Measurements from ENCODE around the gene SNRPA1.

Gene SNRPA1

DNA sequence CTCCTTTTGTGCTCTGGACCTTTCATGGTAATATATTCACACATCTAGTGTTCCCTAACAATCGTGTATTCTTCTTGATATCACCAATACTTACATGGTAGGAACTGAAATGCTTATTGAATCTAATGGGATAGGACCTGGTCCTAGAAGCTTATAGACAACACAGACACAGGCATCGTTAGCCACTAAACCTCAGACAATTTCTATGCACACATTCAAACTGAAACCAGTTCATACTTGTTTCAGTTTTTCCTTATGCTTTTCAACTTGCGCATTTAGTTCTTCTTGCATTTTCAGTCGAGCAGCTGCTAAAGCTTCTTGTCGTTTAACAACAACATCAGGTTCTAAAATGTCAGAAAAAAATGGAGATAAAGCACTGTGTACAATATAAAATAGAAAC, 20.0 kb downstream of the SNRPA1 start:
- TF ChIP-seq CTCF (IDR thresholded peaks at IDR 0.05; ENCODE audit: insufficient read depth, low read length, poor library complexity, severe bottlenecking): no peak
- TF ChIP-seq EZH2phosphoT487 (conservative IDR thresholded peaks at IDR 0.05; ENCODE audit: low read length): no peak
- no peak overlapping the region for H2AFZ ChIP-seq (ENCODE audit: low read depth, low read length, severe bottlenecking)

DNA sequence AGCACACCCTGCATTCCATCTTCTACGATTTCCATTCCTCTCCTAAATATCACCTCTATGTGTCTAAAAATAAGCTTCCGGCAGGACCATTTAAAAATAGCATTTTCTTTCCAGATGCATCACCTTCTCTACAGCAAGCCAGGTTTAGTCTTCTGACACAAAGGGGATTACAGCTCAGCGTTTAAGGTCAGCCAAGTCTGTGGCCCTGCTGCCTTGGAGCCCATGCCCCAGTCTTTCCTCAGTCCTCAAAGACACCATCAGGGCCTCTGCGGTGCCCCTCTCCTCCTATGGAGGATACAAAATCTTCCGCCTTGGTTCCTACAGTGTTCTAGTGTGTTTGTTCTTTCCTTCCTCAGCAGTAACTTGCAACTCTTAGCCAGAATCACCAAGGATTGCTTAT, 21.5 kb downstream of the SNRPA1 start:
- Histone ChIP-seq H3K9ac (ENCODE audit: low read length) (no peak overlapping the region), H3K27ac (ENCODE audit: low read depth, low read length) (no peak overlapping the region), H3K79me2 (ENCODE audit: insufficient read depth, low read length) (peaks cover 11% of the 10 kb centered on the region)

More for the DNA sequence above, 20.0 kb downstream of the SNRPA1 start:
- Histone ChIP-seq H4K20me1 (ENCODE audit: low read depth, low read length) (no peaks in the 10 kb centered on the region), H3F3A (ENCODE audit: insufficient read depth) (peaks cover 20% of the 10 kb centered on the region), H3K27ac (ENCODE audit: low read depth, low read length) (no peak overlapping the region), H3K9me3 (ENCODE audit: insufficient read depth, low read length) (no peaks in the 10 kb centered on the region), H3K4me2 (ENCODE audit: low read depth, low read length, poor library complexity, severe bottlenecking) (no peak overlapping the region), H3K9ac (ENCODE audit: low read length) (no peak overlapping the region), H3K36me3 (ENCODE audit: low read length) (peaks cover 21% of the 10 kb centered on the region; the same call in 1 of the 2 replicates), H3K9me2 (replicated peaks; ENCODE audit: insufficient read depth, low read length) (no peaks in the 10 kb centered on the region), H3K79me2 (ENCODE audit: insufficient read depth, low read length) (peaks cover 11% of the 10 kb centered on the region), H3K4me3 (ENCODE audit: insufficient read depth, low read length, poor library complexity, severe bottlenecking) (no peak overlapping the region), H3K27me3 (ENCODE audit: low read length) (no peaks in the 10 kb centered on the region)

GRCh38 chr15:101272584-101272983, 22.5 kb downstream of the SNRPA1 start:
- Histone ChIP-seq H4K20me1 (ENCODE audit: low read depth, low read length) (no peaks in the 10 kb centered on the region), H3K79me2 (ENCODE audit: insufficient read depth, low read length) (peaks cover 11% of the 10 kb centered on the region), H3K9ac (ENCODE audit: low read length) (no peak overlapping the region), H3K9me2 (replicated peaks; ENCODE audit: insufficient read depth, low read length) (no peaks in the 10 kb centered on the region), H2AFZ (ENCODE audit: low read depth, low read length, severe bottlenecking) (no peak overlapping the region), H3K9me3 (ENCODE audit: insufficient read depth, low read length) (no peaks in the 10 kb centered on the region), H3K4me3 (ENCODE audit: insufficient read depth, low read length, poor library complexity, severe bottlenecking) (no peak overlapping the region), H3F3A (ENCODE audit: insufficient read depth) (no peaks in the 10 kb centered on the region), H3K36me3 (ENCODE audit: low read length) (peaks cover 21% of the 10 kb centered on the region; the same call in 1 of the 2 replicates), H3K27me3 (ENCODE audit: low read length) (no peaks in the 10 kb centered on the region), H3K27ac (ENCODE audit: low read depth, low read length) (no peak overlapping the region), H3K4me2 (ENCODE audit: low read depth, low read length, poor library complexity, severe bottlenecking) (no peak overlapping the region)
- TF ChIP-seq CTCF (IDR thresholded peaks at IDR 0.05; ENCODE audit: insufficient read depth, low read length, poor library complexity, severe bottlenecking): no peak

More for the DNA sequence above, 21.5 kb downstream of the SNRPA1 start:
- Histone ChIP-seq H4K20me1 (ENCODE audit: low read depth, low read length) (no peaks in the 10 kb centered on the region), H3K9me3 (ENCODE audit: insufficient read depth, low read length) (no peaks in the 10 kb centered on the region), H3K27me3 (ENCODE audit: low read length) (no peaks in the 10 kb centered on the region), H3F3A (ENCODE audit: insufficient read depth) (peaks cover 9% of the 10 kb centered on the region), H3K4me3 (ENCODE audit: insufficient read depth, low read length, poor library complexity, severe bottlenecking) (no peak overlapping the region), H2AFZ (ENCODE audit: low read depth, low read length, severe bottlenecking) (no peak overlapping the region), H3K36me3 (ENCODE audit: low read length) (peaks cover 21% of the 10 kb centered on the region; the same call in 1 of the 2 replicates), H3K9me2 (replicated peaks; ENCODE audit: insufficient read depth, low read length) (no peaks in the 10 kb centered on the region), H3K4me2 (ENCODE audit: low read depth, low read length, poor library complexity, severe bottlenecking) (no peak overlapping the region)
- no peak for TF ChIP-seq EZH2phosphoT487 (conservative IDR thresholded peaks at IDR 0.05; ENCODE audit: low read length)
- no peak for TF ChIP-seq CTCF (IDR thresholded peaks at IDR 0.05; ENCODE audit: insufficient read depth, low read length, poor library complexity, severe bottlenecking)
